CD4-positive, alpha-beta T cell treated with Interleukin-6 for 4 hours (primary cell): ENCODE measurements around the gene COMMD9.
"Not testable (repeated sequence)": the region's sequence is repeated elsewhere in the genome, so short reads cannot be mapped to it uniquely, and the experiment has no call there.

Source experiments
- DNase-seq: peaks from one replicate; pipeline ENCODE4 v3.0.0-alpha.2; 2020; ENCODE audit warnings: mixed read lengths

The COMMD9 gene

GRCh38 chr11:36289226-36289852, at the start of gene COMMD9:
TSS of gene COMMD9 (minus strand) at chr11:36289424. CDS start at chr11:36289412, 12 bp downstream.
- peak; percentile 94 for DNase-seq

- DNase-seq = no peak
Measured at GRCh38 chr11:36333897-36334296, 44.7 kb upstream of the COMMD9 start.

GRCh38 chr11:36333468-36333867, 44.2 kb upstream of the COMMD9 start:
- no peak for DNase-seq

- no peak for DNase-seq
Measured at GRCh38 chr11:36330411-36330810, 41.2 kb upstream of the COMMD9 start.

- no peak for DNase-seq
Measured at GRCh38 chr11:36328966-36329673, 39.9 kb upstream of the COMMD9 start.

GRCh38 chr11:36326524-36327419, 37.5 kb upstream of the COMMD9 start:
- DNase-seq = no peak

GRCh38 chr11:36325403-36325802, 36.2 kb upstream of the COMMD9 start:
- DNase-seq = not testable (repeated sequence)

GRCh38 chr11:36324956-36325355, 35.7 kb upstream of the COMMD9 start:
- DNase-seq = not testable (repeated sequence)

GRCh38 chr11:36317992-36318391, 28.8 kb upstream of the COMMD9 start:
- no peak for DNase-seq

- DNase-seq = no peak
Measured at GRCh38 chr11:36316049-36316448, 26.8 kb upstream of the COMMD9 start.

GRCh38 chr11:36314434-36314767, 25.2 kb upstream of the COMMD9 start:
- DNase-seq = no peak

GRCh38 chr11:36313750-36314433, 24.7 kb upstream of the COMMD9 start:
- DNase-seq = no peak

- no peak for DNase-seq
Measured at GRCh38 chr11:36312611-36313472, 23.6 kb upstream of the COMMD9 start.

- no peak for DNase-seq
Measured at GRCh38 chr11:36311926-36312595, 22.8 kb upstream of the COMMD9 start.

GRCh38 chr11:36309779-36310178, 20.6 kb upstream of the COMMD9 start:
- DNase-seq = no peak

- DNase-seq = no peak
Measured at GRCh38 chr11:36308577-36308976, 19.4 kb upstream of the COMMD9 start.

- peak; percentile 13 for DNase-seq
Measured at GRCh38 chr11:36306888-36307287, 17.7 kb upstream of the COMMD9 start.

GRCh38 chr11:36305047-36305446, 15.8 kb upstream of the COMMD9 start:
- DNase-seq = no peak

GRCh38 chr11:36304351-36304750, 15.1 kb upstream of the COMMD9 start:
- no peak for DNase-seq

- DNase-seq = no peak
Measured at GRCh38 chr11:36300650-36301049, 11.4 kb upstream of the COMMD9 start.

GRCh38 chr11:36296884-36297543, 7.8 kb upstream of the COMMD9 start:
- DNase-seq = no peak
